ENCODE data around the gene CAMK2A. TPM values are rescaled to one million over a fixed set of nuclear protein-coding genes. Genes with fewer than 3 reads are reported as not detected.

The CAMK2A gene
- total RNA-seq, 4 donors from 2014 or later, result 0.32 to 0.82 TPM; not detected in 2

DNA sequence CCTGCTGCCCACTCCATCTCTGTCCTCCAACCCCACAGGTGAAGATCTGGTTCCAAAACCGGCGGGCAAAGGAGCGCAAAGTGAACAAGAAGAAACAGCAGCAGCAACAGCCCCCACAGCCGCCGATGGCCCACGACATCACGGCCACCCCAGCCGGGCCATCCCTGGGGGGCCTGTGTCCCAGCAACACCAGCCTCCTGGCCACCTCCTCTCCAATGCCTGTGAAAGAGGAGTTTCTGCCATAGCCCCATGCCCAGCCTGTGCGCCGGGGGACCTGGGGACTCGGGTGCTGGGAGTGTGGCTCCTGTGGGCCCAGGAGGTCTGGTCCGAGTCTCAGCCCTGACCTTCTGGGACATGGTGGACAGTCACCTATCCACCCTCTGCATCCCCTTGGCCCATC lies 106.1 kb downstream of the CAMK2A start:
- Histone ChIP-seq H3K27me3 (no peaks in the 10 kb centered on the region), H3K9me3 (no peaks in the 10 kb centered on the region), H3K36me3 (no peaks in the 10 kb centered on the region), H3K4me1 (peaks cover 51 to 100% (median 89%) of the 10 kb centered on the region in 4 donors), H3K4me3 (no peak overlapping the region), H3K27ac (peak overlapping the region; percentile 85 to 88 (median 87))
- in situ Hi-C loops (cut with MboI; ENCODE audit: low pct_ligation_motif_present in 1 of 4, low pct_unique_long_range_greater_than_20kb in 1 of 4, low sequenced_read_pairs in 3 of 4) (no loop called here), intact Hi-C loops (cut with DNase I; ENCODE audit: low total_unique reads) (no loop called here)
- no peak for DNase-seq
- TF ChIP-seq CTCF (IDR thresholded peaks at IDR 0.05) (no peak), POLR2A (IDR thresholded peaks at IDR 0.05) (no peak), EP300 (IDR thresholded peaks at IDR 0.05; ENCODE audit: low read depth) (no peak), POLR2AphosphoS5 (IDR thresholded peaks at IDR 0.05) (no peak)
- WGBS, 2 donors (ENCODE audit: low coverage in 1 of 2), result 88% methylated on average over 8 of the region's 12 CpGs; no CpG with 5 or more reads in 1 of the 2 donors

DNA sequence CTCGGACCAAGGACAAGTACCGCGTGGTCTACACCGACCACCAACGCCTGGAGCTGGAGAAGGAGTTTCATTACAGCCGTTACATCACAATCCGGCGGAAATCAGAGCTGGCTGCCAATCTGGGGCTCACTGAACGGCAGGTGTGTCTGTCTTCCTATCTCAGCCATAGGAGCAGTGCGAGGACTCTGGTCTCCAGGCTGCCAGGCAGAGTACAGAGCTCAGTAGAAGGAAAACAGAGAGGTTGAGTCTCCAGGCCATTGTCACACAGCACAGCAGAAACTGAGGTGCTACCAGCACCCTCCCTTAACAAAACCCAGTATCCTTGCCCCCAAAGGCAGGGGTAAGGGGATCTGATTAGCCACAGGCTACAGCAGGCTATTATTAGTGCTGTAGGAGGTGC lies 106.8 kb downstream of the CAMK2A start:
- Histone ChIP-seq H3K27me3 (no peaks in the 10 kb centered on the region), H3K9me3 (no peaks in the 10 kb centered on the region), H3K4me3 (no peak overlapping the region), H3K27ac (peak overlapping the region; percentile 85 to 88 (median 87)), H3K36me3 (no peaks in the 10 kb centered on the region), H3K4me1 (peaks cover 51 to 100% (median 89%) of the 10 kb centered on the region in 4 donors)
- intact Hi-C loops (cut with DNase I; ENCODE audit: low total_unique reads), result no loop called here
- DNase-seq, result no peak
- WGBS, 2 donors (ENCODE audit: low coverage in 1 of 2), result 72% methylated on average over 10 of the region's 10 CpGs; no CpG with 5 or more reads in 1 of the 2 donors
- TF ChIP-seq CTCF (IDR thresholded peaks at IDR 0.05) (no peak), POLR2A (IDR thresholded peaks at IDR 0.05) (no peak), EP300 (IDR thresholded peaks at IDR 0.05; ENCODE audit: low read depth) (no peak), POLR2AphosphoS5 (IDR thresholded peaks at IDR 0.05) (no peak)
- in situ Hi-C loops (cut with MboI; ENCODE audit: low pct_ligation_motif_present in 1 of 4, low pct_unique_long_range_greater_than_20kb in 1 of 4, low sequenced_read_pairs in 3 of 4), result no loop called here

DNA sequence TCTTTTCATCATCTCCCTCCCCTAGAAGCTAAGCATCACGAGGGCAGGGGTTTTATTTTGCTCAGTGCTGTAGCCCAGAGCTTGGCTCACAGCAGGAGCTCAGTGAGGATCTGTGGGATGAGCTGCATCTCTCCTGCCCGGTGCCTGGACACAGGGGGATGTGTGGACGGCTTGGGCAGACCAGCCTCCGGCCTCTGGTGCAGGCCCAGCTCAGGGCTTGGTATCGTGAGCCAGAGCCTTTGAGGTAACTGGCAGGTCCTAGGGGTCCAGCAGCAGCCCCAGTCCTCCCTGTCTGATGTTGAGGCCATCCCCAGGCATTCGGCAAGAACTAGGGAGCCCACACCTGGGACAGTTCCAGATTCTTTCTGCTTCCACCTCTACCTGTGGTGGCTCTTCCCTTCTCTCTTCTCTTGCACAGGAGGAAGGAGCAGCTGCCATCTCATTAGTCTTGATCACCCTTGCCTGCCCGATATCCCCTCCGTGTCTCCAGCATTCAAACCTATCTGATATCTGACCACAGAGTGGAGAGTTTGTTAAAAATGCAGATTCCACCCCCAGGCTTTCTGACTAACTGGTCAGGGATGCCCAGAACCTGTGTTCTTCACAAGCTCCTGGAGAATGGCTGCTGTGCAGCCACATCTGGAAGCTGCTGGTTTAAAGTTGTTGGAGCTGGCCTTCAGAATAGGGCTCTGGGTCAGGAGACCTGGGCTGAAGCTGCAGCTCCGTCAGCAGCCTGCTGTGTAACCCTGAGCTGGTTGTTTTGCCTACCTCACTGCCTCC lies 107.6 kb downstream of the CAMK2A start:
- no peaks in the 10 kb centered on the region for H3K9me3 ChIP-seq
- no peaks in the 10 kb centered on the region for H3K27me3 ChIP-seq
- peaks cover 51 to 100% (median 93%) of the 10 kb centered on the region in 4 donors for H3K4me1 ChIP-seq
- no peak for TF ChIP-seq CTCF (IDR thresholded peaks at IDR 0.05)
- no peak for TF ChIP-seq POLR2AphosphoS5 (IDR thresholded peaks at IDR 0.05)
- no peak for TF ChIP-seq EP300 (IDR thresholded peaks at IDR 0.05; ENCODE audit: low read depth)
- TF ChIP-seq POLR2A (IDR thresholded peaks at IDR 0.05), result no peak
- H3K27ac ChIP-seq, result peak overlapping the region; percentile 85 to 88 (median 87)
- WGBS, 2 donors (ENCODE audit: low coverage in 1 of 2), result 67 to 74% methylated on average over 1 to 9 of the region's 9 CpGs
- intact Hi-C loops (cut with DNase I; ENCODE audit: low total_unique reads) (no loop called here), in situ Hi-C loops (cut with MboI; ENCODE audit: low pct_ligation_motif_present in 1 of 4, low pct_unique_long_range_greater_than_20kb in 1 of 4, low sequenced_read_pairs in 3 of 4) (no loop called here)
- DNase-seq, result no peak
- H3K36me3 ChIP-seq, result no peaks in the 10 kb centered on the region
- no peak overlapping the region for H3K4me3 ChIP-seq

GRCh38 chr5:150181027-150181426 lies 108.5 kb downstream of the CAMK2A start:
- peak; percentile 76 for DNase-seq
- Histone ChIP-seq H3K27ac (peak overlapping the region; percentile 85 to 88 (median 87)), H3K4me1 (peaks cover 49 to 100% (median 92%) of the 10 kb centered on the region in 4 donors)

More at GRCh38 chr5:150181027-150181426, 108.5 kb downstream of the CAMK2A start:
- 37 to 39% methylated on average over 5 of the region's 5 CpGs for WGBS, 2 donors (ENCODE audit: low coverage in 1 of 2)
- in situ Hi-C loops (cut with MboI; ENCODE audit: low pct_ligation_motif_present in 1 of 4, low pct_unique_long_range_greater_than_20kb in 1 of 4, low sequenced_read_pairs in 3 of 4), result no loop called here
- Histone ChIP-seq H3K36me3 (no peaks in the 10 kb centered on the region), H3K9me3 (no peaks in the 10 kb centered on the region), H3K27me3 (no peaks in the 10 kb centered on the region), H3K4me3 (no peak overlapping the region)
- TF ChIP-seq POLR2A (IDR thresholded peaks at IDR 0.05) (no peak), CTCF (IDR thresholded peaks at IDR 0.05) (no peak), POLR2AphosphoS5 (IDR thresholded peaks at IDR 0.05) (no peak), EP300 (IDR thresholded peaks at IDR 0.05; ENCODE audit: low read depth) (no peak)
- intact Hi-C loops (cut with DNase I; ENCODE audit: low total_unique reads), result no loop called here

All from transverse colon (tissue), 4 donors.